PFSK-1 (cell line): ENCODE measurements around the gene HDAC4.

ENCODE experiments used
- POLR2AphosphoS5 ChIP-seq: IDR thresholded peaks from 2 replicates; pipeline ENCODE4 v1.6.1; 2012; ENCODE audit warnings: low read depth, mild to moderate bottlenecking, control low read depth, low read length, moderate library complexity
- SIN3A ChIP-seq: IDR thresholded peaks from 2 replicates; pipeline ENCODE4 v1.6.1; 2012; ENCODE audit warnings: mild to moderate bottlenecking, low read length, moderate library complexity, borderline replicate concordance; ENCODE audit not compliant: insufficient read depth
- TF ChIP-seq, protein P1 (sequence below), 2 experiments: IDR thresholded peaks; 2 replicates each; pipeline versions ENCODE4 v1.6.1 to v1.8.0; 2011 to 2012; ENCODE audit warnings: low read depth in 2 of 2, low read length in 2 of 2, control low read depth in 1 of 2, inconsistent platforms in 1 of 2, mild to moderate bottlenecking in 1 of 2, moderate library complexity in 1 of 2; ENCODE audit not compliant: insufficient read depth in 1 of 2

DNA sequence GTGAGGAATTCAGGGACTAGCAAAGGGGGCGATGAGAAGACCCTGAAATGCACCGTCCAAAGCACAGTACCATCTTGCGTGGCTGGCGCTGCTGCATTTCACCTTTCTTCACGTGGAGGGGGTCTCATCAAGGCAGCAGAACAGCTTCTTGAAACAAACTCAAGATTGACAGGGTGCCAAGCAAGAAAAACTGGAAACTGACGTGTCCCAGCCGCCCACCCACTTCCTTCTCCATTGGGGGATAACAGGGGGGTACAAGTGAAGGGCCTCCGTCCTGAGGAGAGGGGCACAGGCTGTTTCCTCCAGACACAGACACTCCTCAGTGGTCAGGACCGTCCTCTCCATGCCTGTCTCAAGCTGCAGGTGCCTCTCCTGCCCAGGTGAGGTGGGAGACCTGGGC is 32.5 kb downstream of the HDAC4 start:
- TF ChIP-seq, protein P1, sequence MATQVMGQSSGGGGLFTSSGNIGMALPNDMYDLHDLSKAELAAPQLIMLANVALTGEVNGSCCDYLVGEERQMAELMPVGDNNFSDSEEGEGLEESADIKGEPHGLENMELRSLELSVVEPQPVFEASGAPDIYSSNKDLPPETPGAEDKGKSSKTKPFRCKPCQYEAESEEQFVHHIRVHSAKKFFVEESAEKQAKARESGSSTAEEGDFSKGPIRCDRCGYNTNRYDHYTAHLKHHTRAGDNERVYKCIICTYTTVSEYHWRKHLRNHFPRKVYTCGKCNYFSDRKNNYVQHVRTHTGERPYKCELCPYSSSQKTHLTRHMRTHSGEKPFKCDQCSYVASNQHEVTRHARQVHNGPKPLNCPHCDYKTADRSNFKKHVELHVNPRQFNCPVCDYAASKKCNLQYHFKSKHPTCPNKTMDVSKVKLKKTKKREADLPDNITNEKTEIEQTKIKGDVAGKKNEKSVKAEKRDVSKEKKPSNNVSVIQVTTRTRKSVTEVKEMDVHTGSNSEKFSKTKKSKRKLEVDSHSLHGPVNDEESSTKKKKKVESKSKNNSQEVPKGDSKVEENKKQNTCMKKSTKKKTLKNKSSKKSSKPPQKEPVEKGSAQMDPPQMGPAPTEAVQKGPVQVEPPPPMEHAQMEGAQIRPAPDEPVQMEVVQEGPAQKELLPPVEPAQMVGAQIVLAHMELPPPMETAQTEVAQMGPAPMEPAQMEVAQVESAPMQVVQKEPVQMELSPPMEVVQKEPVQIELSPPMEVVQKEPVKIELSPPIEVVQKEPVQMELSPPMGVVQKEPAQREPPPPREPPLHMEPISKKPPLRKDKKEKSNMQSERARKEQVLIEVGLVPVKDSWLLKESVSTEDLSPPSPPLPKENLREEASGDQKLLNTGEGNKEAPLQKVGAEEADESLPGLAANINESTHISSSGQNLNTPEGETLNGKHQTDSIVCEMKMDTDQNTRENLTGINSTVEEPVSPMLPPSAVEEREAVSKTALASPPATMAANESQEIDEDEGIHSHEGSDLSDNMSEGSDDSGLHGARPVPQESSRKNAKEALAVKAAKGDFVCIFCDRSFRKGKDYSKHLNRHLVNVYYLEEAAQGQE (IDR thresholded peaks at IDR 0.05; ENCODE audit: insufficient read depth in 1 of 2, low read depth in 2 of 2, low read length in 2 of 2) = no peak
- TF ChIP-seq SIN3A = no peak
- no peak for TF ChIP-seq POLR2AphosphoS5
